Colonic mucosa (tissue), 4 donors: ENCODE results near the gene RTP5. TPM values are rescaled to one million over a fixed set of nuclear protein-coding genes. Genes with fewer than 3 reads are reported as not detected.

Experiments
- DNase-seq: peaks from one replicate; pipeline ENCODE4 v3.0.0-alpha.2; 2020
- H3K27ac ChIP-seq: fragments of 200-600 bp; one replicate; pipeline ENCODE4 v1.8.0; 2021
- H3K27me3 ChIP-seq: fragments of 200-600 bp; one replicate; pipeline ENCODE4 v1.8.0; 2021
- H3K36me3 ChIP-seq: fragments of 200-600 bp; one replicate; pipeline ENCODE4 v1.8.0; 2021
- H3K4me1 ChIP-seq: fragments of 200-600 bp; one replicate; pipeline ENCODE4 v1.8.0; 2021; ENCODE audit warnings: mild to moderate bottlenecking
- H3K4me3 ChIP-seq: fragments of 200-600 bp; one replicate; pipeline ENCODE4 v1.8.0; 2021
- H3K9ac ChIP-seq, 2 donors: one replicate each; pipeline ENCODE4 v1.7.0; 2013; ENCODE audit warnings: control low read depth in 2 of 2, low read depth in 2 of 2, low read length in 2 of 2
- H3K9me3 ChIP-seq: fragments of 200-600 bp; one replicate; pipeline ENCODE4 v1.8.0; 2021
- CTCF ChIP-seq: fragments of 200-600 bp; IDR thresholded peaks from one replicate; pipeline ENCODE4 v1.8.0; 2022; ENCODE audit warnings: antibody characterized with exemption, mild to moderate bottlenecking
- intact Hi-C: fragments of 100-400 bp; cut with DNase I; formaldehyde crosslinking; loops from one replicate; pipeline ENCODE4 v1.14.1; 2022
- total RNA-seq, 2 donors: library from RNA; stranded (reverse); fragmentation: NEBNext Ultra II Directional in 1 of 2; extraction: Animal tissue kit (Norgen Biotek cat#: 25700) in 1 of 2; gene quantifications; one replicate each; pipeline ENCODE4 v1.2.1, GENCODE V29; 2021
- donor health status: healthy.
- donor health status: DM: no; HTN: no; CAD: no.
- donor health status: DM: no; HTN: no; CAD: no.

Gene RTP5
- total RNA-seq, 2 donors from 2014 or later: not detected

- no peak overlapping the region for H3K27ac ChIP-seq
- no peak overlapping the region for H3K4me3 ChIP-seq
- H3K4me1 ChIP-seq: no peaks in the 10 kb centered on the region
- intact Hi-C loops: no loop called here
- H3K27me3 ChIP-seq: peaks cover 13% of the 10 kb centered on the region
- TF ChIP-seq CTCF: no peak
- H3K9me3 ChIP-seq: no peaks in the 10 kb centered on the region
- no peak overlapping the region for H3K9ac ChIP-seq
- DNase-seq: no peak
- H3K36me3 ChIP-seq: no peaks in the 10 kb centered on the region
Observed at GRCh38 chr2:241867776-241868420, 1.6 kb upstream of the RTP5 start.

- no peaks in the 10 kb centered on the region for H3K9me3 ChIP-seq
- no peaks in the 10 kb centered on the region for H3K36me3 ChIP-seq
- no peak overlapping the region for H3K27ac ChIP-seq
- H3K27me3 ChIP-seq: peaks cover 10% of the 10 kb centered on the region
- H3K4me3 ChIP-seq: no peak overlapping the region
- DNase-seq: no peak
- H3K9ac ChIP-seq: no peak overlapping the region
- intact Hi-C loops: no loop called here
- no peaks in the 10 kb centered on the region for H3K4me1 ChIP-seq
- TF ChIP-seq CTCF: no peak
Observed at GRCh38 chr2:241868661-241869081, 858 bp upstream of the RTP5 start.

GRCh38 chr2:241870081-241870541, 582 bp downstream of the RTP5 start:
- Histone ChIP-seq H3K9ac (no peak overlapping the region), H3K27ac (no peak overlapping the region), H3K36me3 (no peaks in the 10 kb centered on the region), H3K4me1 (no peaks in the 10 kb centered on the region), H3K27me3 (peaks cover 10% of the 10 kb centered on the region), H3K4me3 (no peak overlapping the region), H3K9me3 (no peaks in the 10 kb centered on the region)
- intact Hi-C loops: loop anchor here (10.0 kb wide), 2 partner anchors 135 to 165 kb away; partner anchors contain the start of genes D2HGDH and ING5
- no peak for TF ChIP-seq CTCF
- DNase-seq: no peak

- no peaks in the 10 kb centered on the region for H3K36me3 ChIP-seq
- H3K4me3 ChIP-seq: no peak overlapping the region
- no peak for TF ChIP-seq CTCF
- H3K27ac ChIP-seq: no peak overlapping the region
- H3K4me1 ChIP-seq: no peaks in the 10 kb centered on the region
- intact Hi-C loops: loop anchor here (10.0 kb wide), 2 partner anchors 136 to 166 kb away; partner anchors contain the start of genes D2HGDH and ING5
- peaks cover 10% of the 10 kb centered on the region for H3K27me3 ChIP-seq
- H3K9ac ChIP-seq: no peak overlapping the region
- DNase-seq: no peak
- H3K9me3 ChIP-seq: no peaks in the 10 kb centered on the region
Observed at GRCh38 chr2:241870611-241871537, 1.3 kb downstream of the RTP5 start.

- Histone ChIP-seq H3K27ac (no peak overlapping the region), H3K9me3 (no peaks in the 10 kb centered on the region), H3K27me3 (peaks cover 7% of the 10 kb centered on the region), H3K4me3 (no peak overlapping the region), H3K36me3 (no peaks in the 10 kb centered on the region), H3K4me1 (no peaks in the 10 kb centered on the region), H3K9ac (no peak overlapping the region)
- no peak for DNase-seq
- intact Hi-C loops: loop anchor here (10.0 kb wide), 2 partner anchors 137 to 167 kb away; partner anchors contain the start of genes D2HGDH and ING5
- TF ChIP-seq CTCF: no peak
Observed at GRCh38 chr2:241871538-241872312, 2.2 kb downstream of the RTP5 start.
